Measurements from ENCODE around the gene HSD17B1.
"Not testable (repeated sequence)": the region's sequence is repeated elsewhere in the genome, so short reads cannot be mapped to it uniquely, and the experiment has no call there.

Gene HSD17B1, protein sequence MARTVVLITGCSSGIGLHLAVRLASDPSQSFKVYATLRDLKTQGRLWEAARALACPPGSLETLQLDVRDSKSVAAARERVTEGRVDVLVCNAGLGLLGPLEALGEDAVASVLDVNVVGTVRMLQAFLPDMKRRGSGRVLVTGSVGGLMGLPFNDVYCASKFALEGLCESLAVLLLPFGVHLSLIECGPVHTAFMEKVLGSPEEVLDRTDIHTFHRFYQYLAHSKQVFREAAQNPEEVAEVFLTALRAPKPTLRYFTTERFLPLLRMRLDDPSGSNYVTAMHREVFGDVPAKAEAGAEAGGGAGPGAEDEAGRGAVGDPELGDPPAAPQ

DNA sequence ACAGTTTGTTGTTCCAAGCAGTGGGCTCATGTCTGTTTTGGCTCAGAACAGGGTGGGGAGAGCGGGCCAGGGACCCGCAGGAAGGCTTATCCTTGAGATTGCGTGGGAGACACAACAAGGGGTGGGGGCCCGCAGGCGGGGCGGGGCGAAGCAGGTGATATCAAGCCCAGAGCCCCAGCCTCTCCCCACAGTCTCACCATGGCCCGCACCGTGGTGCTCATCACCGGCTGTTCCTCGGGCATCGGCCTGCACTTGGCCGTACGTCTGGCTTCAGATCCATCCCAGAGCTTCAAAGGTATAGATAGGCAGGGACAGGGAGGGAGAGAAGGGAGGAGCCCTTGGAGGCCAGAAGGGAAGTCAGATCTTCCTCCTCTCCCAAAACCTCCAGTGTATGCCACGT, at the start of gene HSD17B1:
HSD17B1 (plus strand) TSS at position 188 of the 400 bp plus-strand sequence; CDS start at position 199, 11 bp downstream.
- not testable (repeated sequence) for DNase-seq

DNA sequence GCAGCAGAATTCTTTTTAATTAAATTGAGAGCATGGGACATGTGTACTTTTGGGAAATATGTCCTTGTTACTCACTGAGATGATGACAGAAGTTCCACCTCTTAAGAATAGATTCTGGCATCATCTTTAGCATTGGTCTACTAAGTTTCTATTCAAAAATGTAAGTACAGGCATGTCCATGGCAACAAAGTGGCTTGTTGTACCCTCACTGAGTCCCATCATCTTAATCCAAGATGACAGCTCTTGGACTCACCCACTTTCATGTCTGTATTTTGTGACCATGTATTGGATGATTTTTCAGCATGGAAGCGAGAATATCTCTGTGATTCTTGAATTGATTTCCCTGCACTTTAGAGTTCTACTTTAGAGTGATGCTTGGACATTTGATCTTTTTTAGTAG, 49.8 kb upstream of the HSD17B1 start:
- DNase-seq = no peak

DNA sequence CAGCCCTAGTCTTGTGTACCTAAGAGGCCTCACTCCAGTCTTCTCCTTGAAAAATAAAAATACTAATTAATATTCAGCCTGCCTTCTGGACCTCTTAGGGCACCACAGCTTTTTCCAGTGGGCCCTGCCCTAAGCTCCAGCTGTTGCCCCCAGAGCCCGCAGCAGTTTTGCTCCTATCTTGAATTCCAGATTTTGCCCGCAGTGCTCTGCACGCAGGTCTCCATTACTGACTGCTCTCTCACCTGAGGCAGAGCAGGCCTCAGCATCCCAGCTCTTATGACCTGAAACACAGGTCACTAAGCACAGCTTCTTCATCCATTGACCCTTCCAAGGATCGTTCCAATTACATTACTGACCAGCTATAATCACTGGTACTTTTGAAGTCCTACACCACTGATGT, 45.1 kb upstream of the HSD17B1 start:
- no peak for DNase-seq

DNA sequence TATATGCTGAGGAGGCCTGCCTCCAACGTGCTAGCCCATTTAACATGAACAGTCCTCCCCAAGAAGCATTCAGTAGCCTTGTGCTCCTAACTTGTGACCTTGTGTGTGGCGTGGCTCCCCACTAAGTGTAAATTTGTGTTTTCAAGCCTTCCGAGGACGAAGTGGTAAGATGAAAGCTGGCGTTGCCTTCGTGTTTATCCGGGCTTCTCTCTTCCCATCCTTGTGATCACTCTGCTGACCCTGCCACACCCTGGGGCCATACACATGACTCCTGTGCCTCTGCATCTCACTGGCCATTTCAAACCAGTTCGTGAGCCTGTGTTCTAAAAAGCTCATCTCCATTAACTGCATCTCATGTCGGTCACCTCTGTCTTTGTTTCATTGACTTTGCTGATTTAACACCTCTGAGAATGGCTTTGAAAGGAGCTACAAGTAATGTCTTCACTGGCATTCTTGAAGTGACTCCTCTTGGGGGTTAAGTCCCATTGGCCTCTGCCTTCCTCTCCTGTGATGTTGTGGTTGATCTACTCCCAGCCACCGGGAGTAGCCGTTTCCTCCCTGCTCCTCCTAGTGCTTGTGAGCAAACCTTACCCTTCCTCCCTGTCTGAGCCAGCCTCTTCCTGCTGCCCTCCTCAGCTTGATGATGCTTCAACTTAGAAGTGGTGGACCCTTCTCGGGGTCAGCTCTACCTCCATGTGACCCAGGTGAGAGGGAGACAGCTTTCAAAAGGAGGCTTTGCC, 44.1 kb upstream of the HSD17B1 start:
- no peak for DNase-seq

DNA sequence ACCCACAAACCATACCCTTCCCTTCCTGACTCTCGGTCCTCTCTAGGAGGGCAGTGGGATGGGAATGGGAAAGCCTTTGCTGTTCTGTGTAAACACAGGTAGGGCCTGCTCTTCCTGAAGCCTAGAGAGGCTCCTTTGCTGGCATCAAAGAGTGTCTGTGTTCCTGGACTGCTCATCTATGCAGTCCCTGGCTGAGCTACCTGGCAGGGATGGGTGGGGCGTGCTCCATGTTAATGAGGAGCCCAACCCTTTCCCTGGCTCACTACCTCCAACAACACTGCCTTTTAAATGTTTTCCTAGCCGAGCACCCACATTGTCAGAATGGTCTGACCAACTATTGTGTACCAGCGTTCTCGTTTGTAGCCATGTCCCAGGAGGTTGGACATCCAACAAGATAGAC, 43.3 kb upstream of the HSD17B1 start:
- DNase-seq = no peak

DNA sequence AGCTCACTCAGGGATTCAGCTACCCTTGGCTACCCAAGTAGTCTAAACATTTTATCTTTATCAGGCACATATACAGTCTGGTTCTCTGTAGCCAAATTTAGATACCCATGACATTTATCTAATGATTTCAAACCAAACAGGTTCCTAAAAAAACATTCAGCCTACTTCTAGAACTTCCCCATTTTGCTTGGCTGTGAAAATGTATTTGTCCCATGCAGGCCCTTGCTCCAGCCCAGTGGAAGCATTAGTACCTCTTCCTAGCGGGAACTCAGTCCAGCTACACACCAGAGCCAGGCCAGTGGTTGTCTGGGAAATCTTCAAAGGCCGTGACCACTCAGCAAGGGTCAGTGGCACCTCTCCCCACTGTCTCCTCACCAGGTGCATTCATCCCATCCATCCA, 42.9 kb upstream of the HSD17B1 start:
- DNase-seq = no peak

DNA sequence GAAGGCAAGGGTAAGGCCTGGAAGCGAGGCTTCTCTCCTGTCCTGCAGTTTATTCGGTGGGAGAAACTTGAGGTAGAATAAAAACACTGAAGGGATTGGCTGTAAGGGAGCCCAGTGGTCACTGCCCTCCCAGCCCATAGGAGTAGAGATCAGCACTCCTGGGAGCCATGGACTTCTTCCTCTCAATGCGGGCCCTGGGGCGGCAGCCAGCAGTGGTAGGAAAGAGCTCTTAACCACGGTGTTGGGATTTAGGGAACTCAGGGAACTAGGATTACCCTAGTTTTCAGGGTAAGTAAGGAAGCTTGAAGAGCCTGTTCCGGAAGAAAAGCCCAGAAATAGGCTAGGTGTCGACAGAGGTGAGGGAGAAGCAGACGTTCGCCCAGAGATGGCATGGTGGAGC, 40.5 kb upstream of the HSD17B1 start:
- DNase-seq = no peak

DNA sequence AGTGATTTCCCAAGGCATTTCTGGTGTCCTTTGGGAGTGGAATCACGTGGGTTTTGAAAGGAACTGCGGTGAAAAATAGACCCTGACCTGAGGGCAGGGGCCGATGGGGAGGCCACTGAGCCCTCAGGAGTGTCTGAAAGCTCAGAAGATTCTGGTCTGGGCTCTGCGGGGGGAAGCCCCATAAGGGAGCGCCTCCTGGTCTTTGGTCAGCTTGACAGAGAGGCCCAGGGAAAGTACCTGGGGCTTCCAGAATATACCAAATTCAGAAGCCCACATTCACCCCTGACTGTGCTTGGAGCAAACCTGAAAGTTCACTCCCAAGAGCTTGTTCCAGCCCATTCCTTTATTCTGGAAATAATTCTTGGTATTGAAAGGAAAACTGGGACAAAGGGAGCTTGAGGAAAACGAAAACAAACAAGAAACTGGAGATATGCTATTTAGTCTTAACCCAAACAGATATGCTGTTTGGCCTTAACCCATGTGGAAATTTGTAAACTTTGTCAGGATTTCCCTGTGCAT, 39.9 kb upstream of the HSD17B1 start:
- DNase-seq = no peak

DNA sequence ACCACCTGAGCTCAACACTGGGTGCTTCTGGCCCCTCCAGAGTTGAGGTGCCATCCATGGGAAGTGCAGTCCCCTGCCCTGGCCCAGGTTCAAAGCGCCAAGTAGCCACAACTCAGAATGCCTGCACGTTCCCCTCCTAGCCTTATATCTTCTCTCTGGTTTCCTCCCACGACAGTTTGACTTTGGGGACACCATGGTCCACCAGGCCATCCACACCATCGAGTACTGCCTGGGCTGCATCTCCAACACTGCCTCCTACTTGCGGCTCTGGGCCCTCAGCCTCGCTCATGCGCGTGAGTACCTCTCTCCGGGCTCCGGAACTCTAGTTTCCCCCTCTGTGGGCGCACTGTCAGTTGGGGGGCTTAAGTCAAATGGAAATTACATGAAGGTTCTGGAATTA, 39.0 kb upstream of the HSD17B1 start:
- no peak for DNase-seq

DNA sequence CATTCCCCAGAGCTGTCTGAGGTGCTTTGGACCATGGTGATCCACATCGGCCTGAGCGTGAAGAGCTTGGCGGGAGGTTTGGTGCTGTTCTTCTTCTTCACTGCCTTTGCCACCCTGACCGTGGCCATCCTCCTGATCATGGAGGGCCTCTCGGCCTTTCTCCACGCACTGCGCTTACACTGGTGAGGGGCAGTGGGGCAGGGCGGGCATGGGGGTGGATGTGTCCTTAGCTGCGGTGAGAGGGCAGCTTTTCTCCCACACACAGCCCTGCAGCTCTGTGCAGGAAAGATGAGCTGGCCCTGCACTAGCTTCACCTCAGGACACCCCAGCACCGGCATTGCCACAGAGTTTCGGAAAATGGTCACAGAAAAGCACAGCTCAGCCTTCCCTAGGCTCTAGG, 38.4 kb upstream of the HSD17B1 start:
- DNase-seq = no peak

DNA sequence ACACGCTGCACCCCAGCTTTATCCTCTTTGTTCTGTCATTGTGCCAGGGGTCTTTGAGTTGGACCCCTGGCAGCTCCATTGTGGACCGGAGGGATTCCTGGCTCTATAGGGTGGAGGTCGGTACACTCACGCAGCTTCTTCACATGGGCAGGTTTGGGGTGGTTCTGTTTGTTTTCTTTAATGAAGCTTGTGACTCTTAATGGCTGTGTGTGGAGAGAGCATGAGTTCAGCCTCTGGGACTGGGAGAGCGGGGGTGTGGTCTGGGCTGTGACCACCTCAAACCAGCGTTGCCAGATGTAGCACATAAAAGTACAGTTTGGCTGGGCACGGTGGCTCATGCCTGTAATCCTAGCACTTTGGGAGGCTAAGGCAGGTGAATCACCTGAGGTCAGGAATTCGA, 37.9 kb upstream of the HSD17B1 start:
- DNase-seq = no peak

DNA sequence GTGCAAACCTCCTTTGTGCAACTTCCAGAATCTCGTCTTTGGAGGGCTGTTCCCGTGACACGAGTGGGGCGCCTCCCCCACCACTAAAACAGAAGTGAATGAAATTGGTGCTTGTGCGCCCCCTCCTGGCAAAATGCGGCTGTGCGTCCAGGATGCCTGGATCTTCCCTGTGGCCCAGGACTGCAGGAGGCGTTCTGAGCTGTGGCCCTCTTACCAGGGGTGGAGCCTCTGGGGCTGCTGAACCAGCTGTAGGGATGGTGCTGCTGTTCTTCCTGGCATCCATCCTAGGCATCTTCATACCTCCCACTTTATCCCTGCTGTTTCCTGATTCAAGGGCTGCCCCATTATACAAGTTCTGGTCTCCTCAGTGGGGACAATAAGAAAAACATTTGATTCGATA, 35.2 kb upstream of the HSD17B1 start:
- peak; percentile 69 for DNase-seq

DNA sequence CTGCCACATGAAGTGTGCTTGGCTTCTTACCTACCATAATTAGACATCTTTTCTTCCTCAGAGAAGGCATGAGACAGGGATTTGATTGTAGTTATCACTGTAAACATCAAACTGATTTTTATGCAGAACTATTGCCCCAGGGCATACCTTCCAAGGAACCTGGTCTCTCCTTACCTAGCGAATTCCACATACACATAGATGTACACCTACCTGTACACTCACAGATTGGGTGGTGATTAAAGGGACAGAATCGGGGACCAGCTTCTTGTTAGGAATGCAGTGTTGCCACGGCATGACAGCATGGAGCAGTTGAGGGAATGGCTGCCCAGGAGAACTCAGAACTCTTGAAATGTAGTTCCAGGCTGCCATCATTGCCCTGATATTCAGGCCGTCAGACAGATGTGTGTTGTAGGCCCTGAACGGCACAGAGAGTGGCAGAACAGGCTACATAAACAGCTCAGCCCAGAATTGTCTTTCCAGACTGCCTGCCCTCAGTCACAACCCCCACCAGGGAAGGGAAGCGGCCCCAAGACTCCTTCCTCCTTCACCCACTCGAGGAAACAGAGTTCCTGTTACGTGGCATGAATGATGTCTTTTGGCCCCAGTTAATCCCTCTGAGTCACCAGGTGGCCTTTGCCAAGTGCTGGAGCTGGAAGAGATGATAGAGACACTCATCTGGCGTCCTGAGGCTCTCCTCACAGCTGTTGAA, 34.5 kb upstream of the HSD17B1 start:
- DNase-seq = no peak

DNA sequence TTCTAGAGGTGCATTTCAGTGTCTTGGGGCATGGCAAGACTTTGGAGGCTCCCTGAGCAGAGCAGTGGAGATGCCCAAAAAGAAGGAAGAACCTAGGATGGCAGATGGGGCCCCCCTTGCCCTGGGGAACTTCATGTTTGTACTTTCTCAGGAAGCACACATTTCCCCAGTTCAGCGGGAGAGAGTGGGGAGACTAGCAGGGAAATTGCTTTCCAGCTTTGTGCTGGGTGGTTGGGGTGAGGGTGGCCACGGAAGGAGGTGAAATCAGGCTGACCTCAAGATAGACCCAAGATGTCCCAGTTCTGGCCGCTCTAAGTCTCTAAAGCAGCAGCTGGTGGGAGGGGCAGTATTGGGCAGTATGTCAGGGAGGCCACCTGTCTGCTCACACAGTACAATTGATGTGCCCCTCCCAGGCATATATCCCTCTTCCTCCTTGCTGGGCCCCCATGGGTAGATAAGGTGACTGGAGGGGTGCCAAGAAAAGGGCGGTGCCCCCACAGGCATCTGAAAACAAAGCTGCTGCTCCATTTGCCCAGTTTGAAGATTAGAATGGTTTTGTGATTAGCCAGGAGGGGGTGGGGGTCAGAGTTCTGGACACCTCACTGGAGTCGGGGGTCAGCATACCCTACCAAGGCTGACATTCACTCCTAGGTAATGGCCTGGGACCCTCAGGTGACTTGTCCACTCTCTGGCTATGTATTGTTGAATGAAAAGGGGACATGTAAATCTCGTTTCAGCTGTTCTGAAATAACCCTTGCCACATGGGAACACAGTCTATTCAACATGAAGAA, 33.8 kb upstream of the HSD17B1 start:
- no peak for DNase-seq

DNA sequence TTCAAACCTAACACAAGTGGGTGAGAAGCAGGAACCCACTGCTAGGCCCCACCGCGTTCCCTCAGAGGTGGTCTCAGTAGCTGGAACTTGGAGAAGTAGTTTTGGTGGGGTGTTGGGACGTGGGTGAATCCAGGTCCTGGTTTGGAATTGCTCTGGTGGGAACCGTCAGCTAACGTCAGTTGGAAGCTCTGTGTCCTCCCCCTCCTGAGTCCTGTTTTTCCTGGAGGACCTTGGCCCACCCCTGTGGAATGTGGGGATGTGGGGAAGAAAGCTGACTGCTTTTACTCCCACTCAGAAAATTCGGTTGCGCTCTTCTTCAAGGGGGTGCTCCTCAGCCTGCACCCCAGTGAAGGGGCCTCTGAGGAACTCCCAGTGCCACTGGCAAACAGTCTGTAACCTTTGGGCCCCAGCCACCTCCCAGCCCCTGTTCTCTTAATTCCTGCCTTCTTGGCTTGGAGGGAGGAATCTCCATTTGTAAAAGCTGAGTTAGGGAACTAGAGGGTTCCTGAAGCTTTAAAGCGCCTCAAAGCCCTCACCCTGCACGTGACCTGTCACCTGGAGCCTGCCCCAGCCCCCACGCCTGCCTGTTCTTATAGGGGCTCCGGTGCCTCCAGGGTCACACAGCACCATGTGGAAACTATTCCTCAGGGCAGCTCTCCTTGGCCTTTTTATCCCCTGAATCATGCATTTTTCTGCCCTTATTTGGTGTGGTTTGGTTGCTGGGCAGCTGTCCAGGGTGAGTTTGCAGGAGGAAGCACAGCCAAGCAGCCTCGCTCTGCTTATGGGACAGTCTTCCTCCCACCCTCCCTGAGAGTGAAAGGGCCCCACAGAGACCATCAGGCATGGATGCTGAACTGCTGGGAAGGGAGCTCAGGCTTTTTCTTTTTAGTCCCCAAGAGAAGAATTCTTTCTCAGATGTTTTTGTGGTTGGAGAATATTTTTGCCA, 32.9 kb upstream of the HSD17B1 start:
- no peak for DNase-seq

DNA sequence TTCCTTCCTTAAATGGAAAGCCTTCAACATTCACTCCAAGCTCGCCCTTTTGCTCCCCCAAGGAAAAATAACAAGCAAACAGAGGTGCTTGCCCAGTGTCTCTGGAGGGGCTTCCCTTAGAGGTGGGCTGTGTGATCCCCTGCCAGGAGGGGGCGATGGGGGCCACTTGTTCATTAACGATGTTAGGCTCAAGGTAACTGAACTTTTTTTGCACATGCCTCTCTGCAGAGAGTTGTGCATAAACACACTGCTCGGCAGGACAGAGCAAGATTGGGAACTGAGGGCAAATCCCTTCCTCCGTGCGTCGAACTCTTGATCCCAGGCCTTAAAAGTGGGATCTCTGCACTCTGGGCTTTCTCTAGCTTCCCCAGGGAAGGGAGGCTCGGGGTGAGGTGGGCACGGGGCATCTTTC, 32.2 kb upstream of the HSD17B1 start:
- DNase-seq = no peak

DNA sequence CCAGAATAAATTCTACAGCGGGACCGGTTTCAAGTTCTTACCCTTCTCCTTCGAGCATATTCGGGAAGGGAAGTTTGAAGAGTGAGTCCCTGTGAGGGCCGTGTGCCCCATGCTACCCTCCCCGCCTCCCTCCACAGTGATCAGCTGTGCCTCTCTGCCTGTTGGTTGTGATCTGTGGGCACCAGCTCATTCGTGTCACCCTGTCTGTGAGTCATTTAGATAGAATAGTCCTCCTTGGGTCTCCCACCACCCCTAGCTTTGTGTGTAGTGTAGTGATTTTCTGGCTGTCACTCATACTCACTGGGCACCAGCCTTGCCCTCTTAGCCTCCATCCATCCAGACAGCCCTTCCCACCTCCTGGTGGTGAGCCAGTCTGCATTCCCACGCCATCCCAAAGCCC, 31.7 kb upstream of the HSD17B1 start:
- DNase-seq = no peak

DNA sequence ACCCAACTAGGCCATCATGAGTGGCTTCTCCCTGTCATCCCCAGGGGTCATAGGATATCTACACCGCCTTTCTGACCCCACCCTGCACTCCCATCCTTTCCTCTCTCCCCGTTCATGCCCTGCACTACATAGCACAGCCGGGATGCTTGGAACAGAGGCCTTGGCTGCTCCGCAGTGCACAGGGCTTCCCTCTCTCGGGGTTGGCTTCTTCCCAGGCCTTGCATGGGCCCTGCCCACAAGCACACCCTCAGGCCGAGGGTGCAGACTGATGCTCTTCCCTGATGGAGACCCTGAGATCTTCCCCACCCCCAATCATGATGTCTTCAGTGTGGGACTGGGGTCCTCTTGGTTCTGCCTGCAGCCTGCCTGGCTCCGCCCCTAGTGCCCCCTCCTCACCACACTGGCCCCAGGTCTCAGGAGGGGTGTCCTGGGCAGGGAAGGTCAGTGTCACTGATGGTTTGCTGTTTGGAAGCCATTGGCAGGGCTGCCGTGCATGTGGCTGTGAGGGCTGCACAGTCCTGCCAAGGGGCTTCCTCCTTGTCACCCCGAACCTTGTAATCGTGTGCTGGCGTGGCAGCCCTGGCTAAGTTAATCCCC, 31.0 kb upstream of the HSD17B1 start:
- DNase-seq = no peak

DNA sequence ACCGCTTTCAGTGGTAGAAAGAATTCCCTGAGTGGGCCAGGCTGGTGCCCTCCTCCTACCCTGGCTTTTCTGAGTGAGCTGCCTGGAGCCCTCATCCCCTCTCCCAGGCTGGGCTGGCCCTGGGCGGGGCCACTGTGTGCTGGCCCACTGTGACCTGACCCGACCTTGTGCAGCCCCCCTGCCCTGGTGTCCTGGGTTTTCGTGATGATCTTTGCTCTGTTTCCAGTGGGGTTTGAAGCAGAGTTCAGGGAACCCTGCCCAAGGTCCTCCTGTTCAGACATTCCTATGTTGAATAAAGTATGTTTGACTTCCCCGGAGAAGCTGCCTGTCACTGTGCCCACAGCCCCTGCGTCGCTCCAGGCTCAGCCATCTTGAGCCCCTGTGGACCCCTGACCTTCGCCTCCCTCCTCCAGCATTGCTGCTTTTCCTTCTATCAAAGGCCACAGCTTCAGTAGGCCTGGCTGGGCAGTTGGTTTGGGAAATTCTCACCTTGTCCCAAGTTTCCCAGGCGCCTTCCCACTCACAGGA, 30.4 kb upstream of the HSD17B1 start:
- DNase-seq = no peak

DNA sequence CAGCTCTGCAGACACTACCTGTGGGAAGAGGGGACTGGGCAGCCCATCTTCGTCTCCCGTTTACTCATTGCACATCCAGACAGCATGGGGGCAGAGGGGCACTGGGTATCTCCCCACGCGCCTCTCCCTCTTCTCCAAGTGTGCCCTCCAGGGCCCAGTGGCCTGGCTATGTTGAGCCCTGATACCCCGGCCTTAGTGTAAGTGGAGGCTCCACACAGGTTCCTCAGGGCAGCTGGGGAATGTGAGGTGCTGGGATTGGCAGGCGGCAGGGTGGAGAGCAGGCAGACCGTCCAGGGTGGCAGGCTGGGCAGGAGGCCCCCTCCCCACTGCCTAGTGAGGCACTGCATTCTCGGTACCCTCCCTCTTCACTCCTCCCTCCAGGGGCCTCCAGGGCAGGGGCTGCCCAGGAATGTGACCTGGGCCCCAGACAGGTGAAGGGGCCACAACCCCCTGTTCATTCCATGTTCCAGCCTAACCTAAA, 29.9 kb upstream of the HSD17B1 start:
- no peak for DNase-seq

DNA sequence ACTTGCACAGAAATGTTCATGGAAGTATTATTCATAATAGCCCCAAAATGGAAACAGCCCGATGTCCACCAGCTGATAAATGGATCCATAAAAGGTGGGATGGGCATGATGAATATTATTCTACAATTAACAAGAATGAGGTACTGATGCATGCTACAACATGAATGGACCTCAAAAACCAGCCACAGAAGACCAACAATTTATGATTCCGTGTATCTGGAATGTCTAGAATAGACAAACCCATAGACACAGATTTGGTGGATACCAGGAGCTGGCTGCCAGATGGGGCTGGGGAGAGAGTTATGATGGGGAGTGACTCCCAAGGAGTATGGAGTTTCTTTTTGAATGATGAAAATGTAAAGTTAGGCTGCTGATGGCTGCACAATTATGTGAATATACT, 27.5 kb upstream of the HSD17B1 start:
- DNase-seq = no peak
